Stomach smooth muscle (tissue), 2 donors: ENCODE data around the gene GRAMD1A.

ENCODE experiments used
- H3K27ac ChIP-seq: one replicate; pipeline ENCODE4 v1.7.0; 2013; ENCODE audit warnings: mild to moderate bottlenecking, low read length, inconsistent platforms
- H3K27me3 ChIP-seq, 2 donors: one replicate each; pipeline ENCODE4 v1.7.0; 2013; ENCODE audit warnings: low read length in 2 of 2; ENCODE audit not compliant: insufficient read depth in 2 of 2, control insufficient read depth in 1 of 2
- H3K36me3 ChIP-seq, 2 donors: one replicate each; pipeline ENCODE4 v1.7.0; 2013; ENCODE audit warnings: low read length in 2 of 2; ENCODE audit not compliant: control insufficient read depth in 2 of 2, insufficient read depth in 2 of 2
- H3K4me1 ChIP-seq: one replicate; pipeline ENCODE4 v1.7.0; 2013; ENCODE audit warnings: low read length; ENCODE audit not compliant: control insufficient read depth, insufficient read depth
- H3K4me3 ChIP-seq, 2 donors: one replicate each; pipeline ENCODE4 v1.7.0; 2013; ENCODE audit warnings: low read length in 2 of 2
- H3K9ac ChIP-seq, 2 donors: one replicate each; pipeline ENCODE4 v1.7.0; 2013; ENCODE audit warnings: low read length in 2 of 2, mild to moderate bottlenecking in 1 of 2
- H3K9me3 ChIP-seq, 2 donors: one replicate each; pipeline ENCODE4 v1.7.0; 2013; ENCODE audit warnings: low read length in 2 of 2; ENCODE audit not compliant: control insufficient read depth in 2 of 2
- donor health status: healthy.
- donor health status: Pancreatic carcinoma.

Gene GRAMD1A

DNA sequence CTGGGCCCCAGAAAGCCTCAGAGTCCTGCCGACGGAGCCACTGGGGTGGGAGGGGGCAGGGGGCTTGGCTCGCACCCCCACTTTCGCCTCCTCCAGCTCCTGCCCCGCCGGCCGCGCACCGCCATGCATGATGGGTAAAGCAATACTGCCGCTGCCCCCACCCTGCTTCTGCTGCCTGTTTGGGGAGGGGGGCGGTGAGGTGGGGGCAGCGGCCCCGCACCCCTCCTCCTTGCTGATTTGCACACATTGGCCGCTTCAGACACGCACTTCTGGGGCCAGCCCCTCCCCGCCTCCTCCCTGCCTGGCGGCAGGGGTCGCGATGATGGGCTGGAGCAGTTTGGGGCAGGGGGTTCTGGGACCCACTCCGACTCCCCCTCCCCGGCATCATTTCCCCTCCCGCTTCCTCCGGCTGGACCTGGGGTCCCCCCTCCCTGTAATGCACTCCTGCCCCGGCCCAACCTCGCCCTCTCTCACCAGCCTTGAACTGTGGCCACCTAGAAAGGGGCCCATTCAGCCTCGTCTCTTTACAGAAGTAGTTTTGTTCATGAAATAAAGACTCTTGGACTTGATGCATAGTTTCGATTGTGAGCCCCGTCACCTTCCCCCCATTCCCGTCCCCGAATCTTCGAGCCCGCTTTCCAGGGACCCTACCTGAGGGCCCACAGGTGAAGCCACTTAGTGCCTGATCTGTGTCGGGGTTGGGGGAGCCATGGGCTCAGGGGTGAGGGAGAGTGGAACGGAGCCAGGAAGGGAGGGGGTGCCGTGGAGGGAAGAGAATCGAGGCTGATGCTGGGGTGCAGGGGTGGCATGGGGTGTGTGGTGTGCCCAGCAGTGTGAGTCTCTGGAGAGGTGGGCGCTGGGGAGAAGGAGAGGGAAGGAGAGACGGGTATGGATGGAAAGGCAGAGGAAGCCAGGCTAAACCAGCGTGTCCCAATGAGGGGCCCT, 40.0 kb downstream of the GRAMD1A start:
- Histone ChIP-seq H3K9me3 (no peaks in the 10 kb centered on the region), H3K4me3 (peak overlapping the region in 1 of 2 donors; percentile 40), H3K9ac (no peak overlapping the region), H3K4me1 (peaks cover 22% of the 10 kb centered on the region), H3K27me3 (peaks cover 24 to 26% of the 10 kb centered on the region in 2 donors), H3K27ac (no peak overlapping the region), H3K36me3 (no peaks in the 10 kb centered on the region)

DNA sequence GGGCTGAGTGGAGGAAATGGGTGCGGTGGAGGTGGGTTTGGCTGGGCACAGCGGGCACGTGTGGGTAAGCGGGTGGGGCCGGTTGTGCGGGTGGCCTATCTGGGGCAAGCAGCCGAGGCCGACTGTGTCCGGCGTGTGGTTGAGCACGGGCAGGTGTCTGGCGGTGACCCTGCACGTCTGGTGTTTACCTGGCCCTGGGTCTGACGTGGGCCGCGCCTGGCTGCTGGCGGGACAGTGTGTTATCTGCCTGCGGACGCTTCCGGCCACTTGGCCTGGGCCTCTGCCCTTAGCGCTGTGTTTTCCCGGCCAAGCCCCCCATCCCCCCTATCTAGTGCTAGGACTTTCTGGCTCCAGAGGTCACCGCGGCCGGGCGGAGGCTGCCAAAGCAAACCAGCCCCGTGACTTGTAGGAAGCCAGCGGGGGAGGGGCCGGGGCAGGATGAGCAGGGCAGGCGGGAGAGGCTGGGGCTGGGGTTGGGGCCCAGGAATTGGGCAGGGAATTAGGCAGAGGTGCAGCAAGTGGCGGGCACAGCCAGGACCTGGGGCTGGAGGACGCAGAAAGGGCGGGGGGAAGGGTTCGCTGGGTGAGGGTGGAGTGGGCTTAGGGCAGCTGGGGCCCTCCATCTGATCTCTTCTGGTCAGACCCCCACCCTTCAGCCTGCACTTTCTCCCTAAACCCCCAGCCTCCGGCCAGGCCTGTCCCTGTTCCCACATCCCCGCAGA, 40.9 kb downstream of the GRAMD1A start:
- peak overlapping the region in 1 of 2 donors; percentile 40 for H3K4me3 ChIP-seq

DNA sequence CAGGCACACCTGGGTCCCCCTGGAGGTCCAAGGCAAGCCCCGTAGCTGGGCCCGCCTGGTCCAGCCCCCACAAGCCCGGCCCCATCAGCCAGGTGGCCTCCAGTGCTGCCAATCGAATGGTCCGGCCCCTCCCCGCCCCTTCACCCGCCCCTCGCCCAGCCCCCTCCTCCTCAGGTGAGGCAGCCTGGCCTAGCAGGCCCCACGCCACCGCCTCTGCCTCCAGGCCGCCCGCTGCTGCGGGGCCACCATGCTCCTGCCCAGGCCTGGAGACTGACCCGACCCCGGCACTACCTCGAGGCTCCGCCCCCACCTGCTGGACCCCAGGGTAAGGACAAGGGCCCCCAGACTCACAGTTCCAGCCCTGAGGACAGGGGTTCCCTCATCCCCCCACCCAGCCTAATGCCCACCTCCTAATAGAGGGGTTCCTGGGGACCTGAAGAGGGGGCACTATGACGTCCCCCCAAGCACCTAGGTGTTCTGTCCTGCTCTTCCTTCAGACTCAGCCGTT, 41.5 kb downstream of the GRAMD1A start, which contains the start of gene HPN:
Gene HPN, plus strand, starts transcription at position 174 of the 508 bp plus-strand sequence. CDS start 786 bp downstream, outside the sequence.
- peak within 1 kb of the TSS in 1 of 2 donors; percentile 40 for H3K4me3 ChIP-seq
- peaks cover 24 to 26% of the 10 kb centered on the region in 2 donors for H3K27me3 ChIP-seq
- no peaks in the 10 kb centered on the region for H3K36me3 ChIP-seq
- H3K9me3 ChIP-seq: no peaks in the 10 kb centered on the region
- no peak within 1 kb of the TSS for H3K27ac ChIP-seq
- no peak within 1 kb of the TSS for H3K9ac ChIP-seq
- H3K4me1 ChIP-seq: peaks cover 22% of the 10 kb centered on the region

More for the DNA sequence above, 40.9 kb downstream of the GRAMD1A start:
- Histone ChIP-seq H3K36me3 (no peaks in the 10 kb centered on the region), H3K9ac (no peak overlapping the region), H3K9me3 (no peaks in the 10 kb centered on the region), H3K4me1 (peaks cover 22% of the 10 kb centered on the region), H3K27ac (no peak overlapping the region), H3K27me3 (peaks cover 24 to 26% of the 10 kb centered on the region in 2 donors)

DNA sequence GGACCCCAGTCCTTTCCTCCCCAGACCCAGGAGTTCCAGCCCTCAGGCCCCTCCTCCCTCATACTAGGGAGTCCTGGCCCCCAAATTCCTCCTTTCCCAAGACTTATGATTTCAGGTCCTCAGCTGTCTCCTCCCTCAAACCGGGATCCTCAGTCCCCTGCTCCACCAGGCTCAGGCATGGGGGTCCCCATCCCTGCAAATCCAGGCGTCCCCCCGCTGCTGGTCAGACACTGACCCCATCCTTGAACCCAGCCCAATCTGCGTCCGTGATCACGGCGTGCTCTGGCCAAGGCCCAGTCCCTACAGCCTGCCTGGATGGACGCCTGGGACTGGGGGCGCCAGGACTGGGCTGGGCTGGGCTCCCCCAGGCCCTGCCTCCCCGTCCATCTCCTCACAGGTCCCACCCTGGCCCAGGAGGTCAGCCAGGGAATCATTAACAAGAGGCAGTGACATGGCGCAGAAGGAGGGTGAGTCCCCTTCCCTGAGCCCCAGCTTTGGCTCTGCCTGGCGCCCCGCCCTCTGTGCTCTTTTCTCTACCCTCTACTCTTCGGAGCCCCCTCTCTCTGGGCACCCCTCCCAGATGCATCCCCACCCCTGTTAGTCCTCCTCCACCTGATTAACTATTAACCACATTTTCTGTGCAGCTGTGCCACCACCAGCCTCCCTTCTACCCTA, 42.1 kb downstream of the GRAMD1A start:
- H3K36me3 ChIP-seq: no peaks in the 10 kb centered on the region
- H3K27me3 ChIP-seq: peaks cover 24 to 26% of the 10 kb centered on the region in 2 donors
- no peak overlapping the region for H3K9ac ChIP-seq
- H3K4me3 ChIP-seq: no peak overlapping the region
- H3K27ac ChIP-seq: no peak overlapping the region
- peaks cover 22% of the 10 kb centered on the region for H3K4me1 ChIP-seq
- H3K9me3 ChIP-seq: no peaks in the 10 kb centered on the region

DNA sequence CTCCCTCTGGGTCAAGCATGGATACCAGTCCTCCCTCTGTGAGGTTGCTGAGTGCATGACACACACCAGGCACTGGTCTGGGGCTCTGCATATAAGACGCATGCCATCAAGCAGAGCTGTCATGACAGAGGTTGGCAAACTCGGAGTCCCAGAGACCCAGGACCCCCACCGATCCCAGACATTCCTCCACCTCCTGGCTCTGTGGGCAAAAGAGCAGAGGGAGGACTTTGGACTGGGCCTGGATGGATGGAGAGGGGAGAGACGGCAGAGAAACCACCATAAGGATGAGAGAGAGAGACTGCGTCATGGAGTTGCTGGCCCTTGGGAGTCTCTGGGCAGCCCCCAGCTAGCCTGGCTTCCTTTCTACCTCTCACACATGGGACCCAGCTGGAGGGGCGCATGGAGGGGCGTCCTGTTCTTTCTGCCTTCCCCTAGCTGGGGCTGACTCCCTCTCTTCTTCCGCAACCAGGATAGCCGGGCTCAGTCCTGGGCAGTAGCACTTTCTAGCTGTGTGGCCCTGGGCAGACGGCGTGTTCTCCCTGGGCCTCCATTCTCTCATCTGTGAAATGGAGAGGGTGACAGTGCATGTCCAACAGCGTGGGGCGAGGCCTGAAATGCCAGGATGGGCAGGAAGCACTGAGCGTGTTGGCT, 43.0 kb downstream of the GRAMD1A start:
- Histone ChIP-seq H3K27ac (no peak overlapping the region), H3K27me3 (peaks cover 24 to 26% of the 10 kb centered on the region in 2 donors), H3K9me3 (no peaks in the 10 kb centered on the region), H3K36me3 (no peaks in the 10 kb centered on the region), H3K9ac (no peak overlapping the region), H3K4me3 (no peak overlapping the region), H3K4me1 (peaks cover 22% of the 10 kb centered on the region)

DNA sequence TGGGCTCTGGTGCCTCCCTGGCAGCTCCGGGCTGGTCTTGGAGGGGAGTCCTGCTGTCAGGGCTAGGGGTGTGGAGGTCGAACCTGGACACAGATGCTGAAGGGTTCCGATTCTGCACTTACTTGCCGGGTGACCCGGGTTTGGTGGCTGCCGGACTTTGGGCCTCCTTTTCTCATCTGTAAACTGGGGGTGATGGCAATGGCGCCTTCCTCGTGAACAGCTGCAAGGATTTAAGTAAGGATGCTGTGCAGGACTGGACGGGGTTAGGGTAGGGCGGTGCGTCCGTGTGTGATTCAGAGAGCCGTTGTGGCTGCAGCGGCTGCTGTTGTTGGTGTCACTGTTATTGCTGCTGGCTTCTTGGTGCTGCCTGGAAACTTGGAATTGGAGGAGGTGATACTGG, 43.8 kb downstream of the GRAMD1A start:
- Histone ChIP-seq H3K36me3 (no peaks in the 10 kb centered on the region), H3K9me3 (no peaks in the 10 kb centered on the region), H3K27me3 (peaks cover 25% of the 10 kb centered on the region in 2 donors), H3K4me1 (peaks cover 22% of the 10 kb centered on the region), H3K4me3 (no peak overlapping the region), H3K27ac (no peak overlapping the region), H3K9ac (no peak overlapping the region)

DNA sequence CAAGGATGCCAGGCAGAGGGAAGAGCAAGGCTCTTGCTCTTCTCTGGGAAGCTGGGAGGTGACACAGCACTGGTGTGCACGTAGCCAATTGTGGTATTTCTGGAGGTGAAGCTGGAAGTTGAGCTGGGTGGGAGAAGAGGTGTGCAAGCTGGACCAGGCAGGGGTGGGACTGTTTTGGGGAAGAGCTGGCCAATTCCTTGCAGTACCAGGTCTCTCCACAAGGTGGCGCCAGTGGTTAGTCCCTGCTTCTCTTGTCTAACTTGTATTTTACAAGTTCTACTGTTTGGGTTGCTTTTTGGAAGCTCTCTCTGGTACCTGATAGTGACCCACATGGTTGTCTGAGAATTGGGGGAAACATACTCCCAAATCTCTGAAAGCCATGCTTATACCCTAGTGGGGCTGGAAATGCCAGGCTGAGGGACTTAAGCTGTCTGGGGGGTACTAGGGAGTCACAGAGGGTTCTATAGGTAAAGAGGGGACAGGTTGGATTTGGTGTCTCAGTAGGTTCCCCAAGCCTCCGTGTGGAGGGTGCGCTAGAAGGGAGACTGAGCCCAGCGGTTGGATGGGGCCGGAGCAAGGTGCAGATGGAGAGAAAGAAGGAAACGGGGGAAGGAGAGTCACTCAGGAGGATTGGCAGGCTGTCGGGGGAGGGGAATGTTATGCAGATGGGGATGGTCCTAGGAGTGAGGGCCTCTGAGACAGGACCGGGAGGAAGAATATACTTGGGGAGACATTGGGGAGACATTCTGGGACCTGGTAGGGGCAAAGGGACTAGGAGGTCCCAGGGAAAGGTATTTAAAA, 44.4 kb downstream of the GRAMD1A start:
- Histone ChIP-seq H3K36me3 (no peaks in the 10 kb centered on the region), H3K4me3 (no peak overlapping the region), H3K9ac (no peak overlapping the region), H3K27me3 (peaks cover 22 to 23% of the 10 kb centered on the region in 2 donors), H3K4me1 (peaks cover 21% of the 10 kb centered on the region), H3K27ac (no peak overlapping the region), H3K9me3 (no peaks in the 10 kb centered on the region)

DNA sequence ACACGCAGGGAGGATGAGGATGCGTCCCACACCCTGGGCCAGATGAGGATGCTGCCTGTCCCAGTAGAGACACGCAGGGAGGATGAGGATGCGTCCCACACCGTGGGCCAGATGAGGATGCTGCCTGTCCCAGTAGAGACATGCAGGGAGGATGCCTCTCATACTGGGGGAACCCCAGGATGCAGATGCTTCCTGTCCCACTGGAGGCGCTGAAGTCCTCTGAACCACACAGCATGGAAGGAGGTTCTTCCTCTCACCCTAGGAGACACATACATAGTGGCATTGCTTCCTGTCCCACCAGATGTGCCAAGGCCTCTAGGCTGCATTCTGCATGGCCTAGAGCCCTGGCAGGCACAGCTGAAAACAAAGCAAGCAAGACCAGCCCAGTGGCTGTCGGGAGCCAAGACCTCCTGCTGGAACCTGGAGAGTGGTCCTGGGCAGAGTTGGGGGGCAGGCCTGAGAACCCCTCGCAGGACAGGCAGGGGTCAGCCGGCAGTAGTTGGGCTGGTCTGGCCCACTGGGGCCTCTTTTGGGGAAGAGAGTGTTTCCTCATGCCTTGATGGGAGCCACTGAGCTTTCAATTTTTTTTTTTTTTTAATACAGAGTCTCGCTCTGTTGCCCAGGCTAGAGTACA, 45.7 kb downstream of the GRAMD1A start:
- H3K9ac ChIP-seq: no peak overlapping the region
- peaks cover 10 to 15% of the 10 kb centered on the region in 2 donors for H3K27me3 ChIP-seq
- H3K27ac ChIP-seq: no peak overlapping the region
- H3K9me3 ChIP-seq: no peaks in the 10 kb centered on the region
- no peaks in the 10 kb centered on the region for H3K36me3 ChIP-seq
- H3K4me1 ChIP-seq: peaks cover 9% of the 10 kb centered on the region
- H3K4me3 ChIP-seq: no peak overlapping the region

DNA sequence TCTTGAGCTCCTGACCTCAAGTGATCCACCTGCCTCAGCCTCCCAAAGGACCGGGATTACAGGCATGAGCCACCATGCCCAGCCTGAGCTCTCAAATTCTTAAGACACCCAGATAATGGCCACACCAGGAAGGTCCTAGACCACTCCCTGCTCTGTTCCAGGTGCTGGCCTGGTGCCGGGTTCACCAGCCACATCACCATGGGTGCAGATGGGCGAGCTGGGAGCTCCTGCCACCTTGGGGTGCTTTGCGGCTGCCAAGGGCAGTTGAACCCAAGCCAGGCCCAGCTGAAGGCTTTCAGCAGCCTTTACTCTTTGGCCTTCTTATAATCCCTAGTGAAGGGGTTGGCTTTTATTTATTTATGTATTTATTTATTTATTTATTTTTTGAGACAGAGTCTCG, 46.3 kb downstream of the GRAMD1A start:
- H3K4me3 ChIP-seq: no peak overlapping the region
- H3K9me3 ChIP-seq: no peaks in the 10 kb centered on the region
- H3K4me1 ChIP-seq: peaks cover 4% of the 10 kb centered on the region
- H3K27ac ChIP-seq: no peak overlapping the region
- H3K9ac ChIP-seq: no peak overlapping the region
- H3K36me3 ChIP-seq: no peaks in the 10 kb centered on the region
- peaks cover 7 to 15% of the 10 kb centered on the region in 2 donors for H3K27me3 ChIP-seq
